Endothelial cell of umbilical vein (primary cell): ENCODE data around the gene NEURL1B. TPM values are rescaled to one million over a fixed set of nuclear protein-coding genes. Genes with fewer than 3 reads are reported as not detected.

ENCODE experiments used
- BruUV-seq: library from RNA; stranded (reverse); fragments of 400-500 nt; replicated peaks from 2 replicates; lab custom pipeline; 2021; lab: Mats Ljungman, UMichigan
- CTCF ChIA-PET: fragments of 300-600, 350-600 bp; sonication (Branson Sonifier 250); formaldehyde crosslinking; loops from one replicate; lab custom pipeline; 2021; ENCODE audit warnings: antibody characterized with exemption, inconsistent platforms; lab: Charles Lee
- POLR2A ChIA-PET: fragments of 300-600, 350-600 bp; sonication (Branson Sonifier 250); formaldehyde crosslinking; loops from one replicate; lab custom pipeline; 2021; ENCODE audit warnings: antibody characterized with exemption, inconsistent platforms; lab: Charles Lee
- DNase-seq: peaks from one replicate; pipeline ENCODE4 v3.0.0-alpha.2; 2011; ENCODE audit warnings: low read depth, low spot score
- FAIRE-seq: peaks from 2 replicates; lab custom pipeline; 2011; peaks lifted over from hg19 to GRCh38; lab: Jason Lieb, UNC
- H2AFZ ChIP-seq: 2 replicates; pipeline ENCODE4 v1.6.0; 2012; ENCODE audit warnings: low read depth, low read length, control low read depth, inconsistent platforms
- H3K27ac ChIP-seq: 2 replicates; pipeline ENCODE4 v1.5.1; 2011; ENCODE audit warnings: low read depth, mild to moderate bottlenecking, control low read depth, low read length, moderate library complexity; ENCODE audit not compliant: insufficient read depth
- H3K27me3 ChIP-seq, 2 experiments: 2 replicates each; pipeline versions ENCODE4 v1.6.0 to v1.6.1; 2011; ENCODE audit warnings: low read length in 2 of 2, mixed read lengths in 1 of 2; ENCODE audit not compliant: control insufficient read depth in 2 of 2, insufficient read depth in 2 of 2
- H3K36me3 ChIP-seq, 2 experiments: 2 replicates in 1 of 2; 3 replicates in 1 of 2; pipeline ENCODE4 v1.5.1; 2011; ENCODE audit warnings: low read length in 2 of 2, mild to moderate bottlenecking in 1 of 2, moderate library complexity in 1 of 2; ENCODE audit not compliant: control insufficient read depth in 2 of 2, insufficient read depth in 2 of 2; ENCODE audit errors: extremely low read depth in 1 of 2
- H3K4me1 ChIP-seq: 3 replicates; pipeline ENCODE4 v1.5.1; 2011; ENCODE audit warnings: mild to moderate bottlenecking, low read length; ENCODE audit not compliant: control insufficient read depth, insufficient read depth; ENCODE audit errors: extremely low read depth
- H3K4me2 ChIP-seq: 2 replicates; pipeline ENCODE4 v1.6.1; 2011; ENCODE audit warnings: low read length, control low read depth, mixed read lengths; ENCODE audit not compliant: insufficient read depth
- H3K4me3 ChIP-seq, 3 experiments: fragments of 200-600 bp in 1 of 3; sonication (generic), shearing (Covaris generic) in 1 of 3; replicated peaks in 1 of 3; 2 replicates each; pipeline ENCODE4 v1.5.1; 2011 to 2016; ENCODE audit warnings: control low read depth in 3 of 3, low read length in 3 of 3, mild to moderate bottlenecking in 2 of 3, inconsistent platforms in 1 of 3, low read depth in 1 of 3, moderate library complexity in 1 of 3; ENCODE audit not compliant: insufficient read depth in 1 of 3
- H3K79me2 ChIP-seq: 2 replicates; pipeline ENCODE4 v1.6.0; 2012; ENCODE audit warnings: low read length, inconsistent platforms; ENCODE audit not compliant: control insufficient read depth, insufficient read depth
- H3K9ac ChIP-seq: replicated peaks from 2 replicates; pipeline ENCODE3; 2011; ENCODE audit warnings: low read length, control low read depth; ENCODE audit not compliant: insufficient read depth; ENCODE audit errors: extremely low read depth
- H3K9me1 ChIP-seq: replicated peaks from 3 replicates; pipeline ENCODE4 v1.6.0; 2011; ENCODE audit warnings: mild to moderate bottlenecking, low read length; ENCODE audit not compliant: control insufficient read depth, insufficient read depth; ENCODE audit errors: extremely low read depth
- H3K9me3 ChIP-seq: replicated peaks from 2 replicates; pipeline ENCODE4 v1.5.1; 2012; ENCODE audit warnings: low read length, inconsistent platforms; ENCODE audit not compliant: control insufficient read depth, insufficient read depth
- H4K20me1 ChIP-seq: replicated peaks from 2 replicates; pipeline ENCODE3; 2011; ENCODE audit warnings: mild to moderate bottlenecking, low read length; ENCODE audit not compliant: control insufficient read depth, insufficient read depth; ENCODE audit errors: extremely low read depth
- FOS ChIP-seq: IDR thresholded peaks from 2 replicates; pipeline ENCODE4 v1.6.1; 2011; ENCODE audit warnings: mild to moderate bottlenecking, low read length, moderate library complexity, borderline replicate concordance; ENCODE audit not compliant: insufficient read depth
- GATA2 ChIP-seq: IDR thresholded peaks from 2 replicates; pipeline ENCODE4 v1.7.0; 2011; ENCODE audit warnings: low read depth, mild to moderate bottlenecking, moderate library complexity, mixed read lengths, low read length; ENCODE audit not compliant: insufficient read length, insufficient read depth
- JUN ChIP-seq: IDR thresholded peaks from 2 replicates; pipeline ENCODE4 v1.6.1; 2011; ENCODE audit warnings: borderline replicate concordance, low read depth; ENCODE audit not compliant: insufficient read length, insufficient read depth
- MYC ChIP-seq: IDR thresholded peaks from one replicate; pipeline ENCODE4 v1.6.1; 2011; ENCODE audit warnings: mild to moderate bottlenecking, low read depth, low read length
- POLR2A ChIP-seq: IDR thresholded peaks from 2 replicates; pipeline ENCODE4 v1.6.1; 2012; ENCODE audit warnings: low read depth, mild to moderate bottlenecking, control low read depth, low read length
- dilution Hi-C: fragments of 300-500 bp; cut with MboI; formaldehyde crosslinking; loops from one replicate; pipeline ENCODE4 v1.15.0; 2019; ENCODE audit warnings: low sequenced_read_pairs; ENCODE audit not compliant: extremely low pct_ligation_motif_present
- intact Hi-C: fragments of 100-400 bp; cut with micrococcal nuclease; formaldehyde crosslinking; loops from one replicate; pipeline ENCODE4 v1.10.0; 2022
- polyA plus RNA-seq, 4 experiments: library from polyadenylated mRNA; depleted of rRNA in 3 of 4; stranded (reverse) in 3 of 4; unstranded in 1 of 4; fragments of >200 nt; gene quantifications; 2 replicates each; pipeline versions ENCODE4 v1.2.1 to v1.2.3, GENCODE V29; 2011 to 2012; ENCODE audit warnings: missing spikeins in 1 of 4
- total RNA-seq: library from RNA; stranded (reverse); gene quantifications from 2 replicates; pipeline ENCODE4 v1.2.3, GENCODE V29; 2021
- TF ChIP-seq, protein P1 (sequence below), 2 donors: IDR thresholded peaks; 1 replicate in 1 of 2; 2 replicates in 1 of 2; pipeline ENCODE4 v1.5.1; 2011; ENCODE audit warnings: low read length in 2 of 2, mild to moderate bottlenecking in 2 of 2, moderate library complexity in 2 of 2, control low read depth in 1 of 2, inconsistent platforms in 1 of 2, low read depth in 1 of 2; ENCODE audit not compliant: insufficient read depth in 1 of 2; ENCODE audit errors: extremely low read depth in 1 of 2

NEURL1B gene
- total and polyA plus RNA-seq, 2 donors (not counting 3 experiments of a cell fraction or from before 2014, with no cell fraction given) = 0.44 to 1.6 TPM

DNA sequence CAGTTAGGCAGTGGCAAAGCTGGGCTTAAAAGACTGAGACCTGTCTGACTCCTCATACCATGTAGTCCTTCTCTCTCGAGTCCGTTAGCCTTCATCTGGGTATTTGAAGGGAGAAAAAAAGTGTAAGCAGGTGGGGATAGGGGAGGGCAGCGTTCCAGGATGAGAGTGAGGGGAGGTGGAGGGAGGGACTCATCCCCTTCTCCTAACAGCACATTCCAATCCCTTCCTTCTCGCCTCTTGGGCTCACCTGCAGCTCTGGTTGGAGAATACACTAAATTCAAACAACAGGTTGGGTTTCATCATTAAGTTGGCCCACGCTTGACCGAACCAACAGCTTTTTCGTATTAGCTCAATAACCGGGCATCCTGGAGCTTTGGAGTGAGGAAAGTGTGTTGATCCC, 3.6 kb downstream of the NEURL1B start:
- no peaks in the 10 kb centered on the region for H3K9me3 ChIP-seq
- no peaks in the 10 kb centered on the region for H3K36me3 ChIP-seq
- TF ChIP-seq POLR2A = no peak
- H3K4me1 ChIP-seq = peaks cover 7% of the 10 kb centered on the region
- no peaks in the 10 kb centered on the region for H3K9me1 ChIP-seq
- no peak overlapping the region for H3K27ac ChIP-seq
- H2AFZ ChIP-seq = no peak overlapping the region
- H3K79me2 ChIP-seq = no peaks in the 10 kb centered on the region
- no peak overlapping the region for H3K4me3 ChIP-seq
- POLR2A ChIA-PET = no interaction called here
- intact Hi-C loops = loop anchor here (5.0 kb wide), 1 partner anchor 182 kb away; no protein-coding TSS in a partner anchor
- no peak overlapping the region for H3K4me2 ChIP-seq
- FAIRE-seq (no peak), DNase-seq (no peak)
- peaks cover 15 to 28% of the 10 kb centered on the region in 2 experiments for H3K27me3 ChIP-seq
- dilution Hi-C loops = no loop called here
- no peaks in the 10 kb centered on the region for H4K20me1 ChIP-seq
- H3K9ac ChIP-seq = no peak overlapping the region
- CTCF ChIA-PET = no interaction called here
- BruUV-seq = no TSS peak

DNA sequence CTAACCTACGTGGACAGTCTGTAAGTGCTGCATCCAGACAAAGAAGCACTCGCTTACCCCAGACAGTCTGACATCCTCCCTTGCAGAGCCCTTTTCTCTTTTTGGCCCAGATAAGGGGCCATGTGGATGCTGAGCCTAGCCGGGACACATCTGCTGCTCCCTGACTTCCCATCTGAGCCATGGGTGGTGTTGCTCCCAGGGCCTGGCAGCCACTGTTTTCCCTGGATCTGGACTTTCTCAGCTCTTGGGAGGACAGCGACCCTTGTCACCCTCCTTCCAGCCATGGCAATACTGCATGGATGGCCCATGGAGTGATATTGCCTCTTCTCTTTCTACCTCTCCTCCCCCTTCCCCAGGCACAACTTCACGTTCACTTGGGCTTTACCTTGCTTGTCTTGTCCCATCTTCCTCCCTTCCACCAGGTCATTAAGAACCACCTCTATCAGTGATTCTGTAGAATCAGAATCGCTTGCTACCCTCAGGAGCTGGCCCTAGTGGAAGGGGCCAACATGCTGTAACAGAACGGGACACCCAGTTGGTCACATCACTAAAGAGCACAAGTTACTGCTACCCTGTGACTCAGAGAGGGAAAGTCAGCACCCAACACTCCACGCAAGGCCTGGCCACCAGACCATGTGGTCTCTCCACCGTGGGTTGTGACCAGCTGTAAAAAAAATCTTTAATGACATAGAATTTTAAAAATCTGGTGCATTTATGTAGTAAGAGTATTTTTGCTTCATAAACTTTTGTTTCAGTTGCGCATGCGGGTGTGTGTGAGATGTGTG, 4.4 kb downstream of the NEURL1B start:
- Histone ChIP-seq H3K9me3 (no peaks in the 10 kb centered on the region), H3K79me2 (no peaks in the 10 kb centered on the region), H3K27ac (no peak overlapping the region), H2AFZ (no peak overlapping the region), H3K27me3 (peaks cover 15 to 28% of the 10 kb centered on the region in 2 experiments), H3K9me1 (no peaks in the 10 kb centered on the region), H3K4me2 (no peak overlapping the region), H3K36me3 (no peaks in the 10 kb centered on the region), H4K20me1 (no peaks in the 10 kb centered on the region), H3K9ac (no peak overlapping the region), H3K4me3 (no peak overlapping the region), H3K4me1 (peaks cover 6% of the 10 kb centered on the region)
- no peak for DNase-seq
- no peak for FAIRE-seq
- dilution Hi-C loops = no loop called here
- intact Hi-C loops = no loop called here
- BruUV-seq = no TSS peak
- POLR2A ChIA-PET = no interaction called here
- TF ChIP-seq FOS (no peak), MYC (no peak), POLR2A (no peak), GATA2 (no peak), JUN (no peak)
- TF ChIP-seq, protein P1, sequence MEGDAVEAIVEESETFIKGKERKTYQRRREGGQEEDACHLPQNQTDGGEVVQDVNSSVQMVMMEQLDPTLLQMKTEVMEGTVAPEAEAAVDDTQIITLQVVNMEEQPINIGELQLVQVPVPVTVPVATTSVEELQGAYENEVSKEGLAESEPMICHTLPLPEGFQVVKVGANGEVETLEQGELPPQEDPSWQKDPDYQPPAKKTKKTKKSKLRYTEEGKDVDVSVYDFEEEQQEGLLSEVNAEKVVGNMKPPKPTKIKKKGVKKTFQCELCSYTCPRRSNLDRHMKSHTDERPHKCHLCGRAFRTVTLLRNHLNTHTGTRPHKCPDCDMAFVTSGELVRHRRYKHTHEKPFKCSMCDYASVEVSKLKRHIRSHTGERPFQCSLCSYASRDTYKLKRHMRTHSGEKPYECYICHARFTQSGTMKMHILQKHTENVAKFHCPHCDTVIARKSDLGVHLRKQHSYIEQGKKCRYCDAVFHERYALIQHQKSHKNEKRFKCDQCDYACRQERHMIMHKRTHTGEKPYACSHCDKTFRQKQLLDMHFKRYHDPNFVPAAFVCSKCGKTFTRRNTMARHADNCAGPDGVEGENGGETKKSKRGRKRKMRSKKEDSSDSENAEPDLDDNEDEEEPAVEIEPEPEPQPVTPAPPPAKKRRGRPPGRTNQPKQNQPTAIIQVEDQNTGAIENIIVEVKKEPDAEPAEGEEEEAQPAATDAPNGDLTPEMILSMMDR (IDR thresholded peaks at IDR 0.05; ENCODE audit: extremely low read depth in 1 of 2, insufficient read depth in 1 of 2, low read depth in 1 of 2, low read length in 2 of 2) = no peak
- CTCF ChIA-PET = no interaction called here
